Gastrocnemius medialis (tissue), 4 donors: ENCODE results near the gene MFRP. TPM values are rescaled to one million over a fixed set of nuclear protein-coding genes. Genes with fewer than 3 reads are reported as not detected.
A peak's percentile ranks its signal among the peaks of the same experiment; 100 is the strongest.
"Not testable (repeated sequence)": the region's sequence is repeated elsewhere in the genome, so short reads cannot be mapped to it uniquely, and the experiment has no call there.

Source experiments
- ATAC-seq, 2 donors: fragments of 150-250 bp; one replicate each; pipeline ENCODE4 v1.9.1; 2016
- DNase-seq, 2 donors: peaks; one replicate each; pipeline ENCODE4 v3.0.0-alpha.2; 2019
- H3K27ac ChIP-seq, 4 donors: fragments of 200-600 bp; sonication (generic); 1 replicate in 1 of 4; 2 replicates in 3 of 4; pipeline ENCODE4 v1.5.1; 2016 to 2018; ENCODE audit warnings: mild to moderate bottlenecking in 2 of 4, moderate library complexity in 1 of 4
- H3K27me3 ChIP-seq, 3 donors: fragments of 200-600 bp; sonication (generic) in 2 of 3; 1 replicate in 1 of 3; 2 replicates in 2 of 3; pipeline versions ENCODE4 v1.5.1 to v1.6.0; 2016 to 2019; ENCODE audit warnings: mild to moderate bottlenecking in 1 of 3, moderate library complexity in 1 of 3
- H3K36me3 ChIP-seq, 2 donors: fragments of 200-600 bp; sonication (generic) in 1 of 2; one replicate each; pipeline ENCODE4 v1.5.1; 2017 to 2018
- H3K4me1 ChIP-seq, 2 donors: fragments of 200-600 bp; sonication (generic) in 1 of 2; one replicate each; pipeline ENCODE4 v1.5.1; 2016 to 2017; ENCODE audit warnings: mild to moderate bottlenecking in 2 of 2
- H3K4me3 ChIP-seq, 4 donors: fragments of 200-600 bp; sonication (generic) in 3 of 4; 1 replicate in 1 of 4; 2 replicates in 3 of 4; pipeline ENCODE4 v1.5.1; 2016 to 2019; ENCODE audit warnings: mild to moderate bottlenecking in 2 of 4
- H3K9me3 ChIP-seq, 3 donors: fragments of 200-600 bp; sonication (generic) in 2 of 3; 1 replicate in 1 of 3; 2 replicates in 2 of 3; pipeline ENCODE4 v1.5.1; 2016 to 2019
- POLR2A ChIP-seq, 2 donors: fragments of 450-650 bp; IDR thresholded peaks; one replicate each; pipeline ENCODE4 v1.6.1; 2017; ENCODE audit warnings: antibody characterized with exemption in 2 of 2, mild to moderate bottlenecking in 2 of 2, moderate library complexity in 2 of 2
- in situ Hi-C, 4 donors: fragments of 200-750 bp; cut with MboI; loops; one replicate each; pipeline versions ENCODE4 v1.15.0 to v1.8.0; 2017; ENCODE audit warnings: low sequenced_read_pairs in 4 of 4
- intact Hi-C: fragments of 100-400 bp; cut with DNase I; formaldehyde crosslinking; loops from one replicate; pipeline ENCODE4 v1.15.1; 2023; ENCODE audit warnings: low total_unique reads
- total RNA-seq, 4 donors: library from RNA; depleted of rRNA; stranded (reverse); fragments of >200 nt; gene quantifications; one replicate each; pipeline versions ENCODE4 v1.1.0 to v1.2.3, GENCODE V29; 2016
- TF ChIP-seq, protein P1 (sequence below), 5 experiments: fragments of 450-650 bp in 3 of 5; fragments of 200-600 bp in 2 of 5; sonication (generic) in 2 of 5; IDR thresholded peaks in 4 of 5; conservative IDR thresholded peaks in 1 of 5; 1 replicate in 4 of 5; 2 replicates in 1 of 5; pipeline ENCODE4 v1.5.1; 2016 to 2019; ENCODE audit warnings: antibody characterized with exemption in 5 of 5, mild to moderate bottlenecking in 3 of 5, moderate library complexity in 3 of 5

The MFRP gene
- total RNA-seq, 4 donors from 2014 or later, result not detected

DNA sequence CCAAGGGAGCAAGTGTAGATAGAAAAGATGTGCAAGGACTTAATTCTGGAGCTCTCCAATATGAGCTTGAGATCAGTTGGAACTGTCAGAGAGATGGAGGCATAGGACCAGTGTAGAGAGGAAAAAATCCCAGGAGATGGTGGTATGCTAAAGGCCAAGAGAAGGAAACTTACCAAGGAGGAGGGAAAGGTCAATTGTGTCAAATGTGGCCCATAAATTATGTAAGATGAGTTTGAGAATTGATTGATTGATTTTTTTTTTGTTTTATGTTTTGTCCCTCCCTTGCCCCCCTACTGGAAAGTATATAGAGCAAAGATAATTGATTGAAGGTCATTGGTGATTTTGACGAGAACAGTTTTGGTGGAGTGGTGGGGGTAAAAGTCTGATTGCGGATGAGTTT lies 37.8 kb upstream of the MFRP start:
- Histone ChIP-seq H3K9me3 (no peaks in the 10 kb centered on the region), H3K4me3 (no peak overlapping the region), H3K36me3 (no peaks in the 10 kb centered on the region), H3K27me3 (no peaks in the 10 kb centered on the region), H3K27ac (no peak overlapping the region), H3K4me1 (peaks cover 23 to 26% of the 10 kb centered on the region in 2 donors)
- no peak for TF ChIP-seq POLR2A (IDR thresholded peaks at IDR 0.05)
- TF ChIP-seq, protein P1, sequence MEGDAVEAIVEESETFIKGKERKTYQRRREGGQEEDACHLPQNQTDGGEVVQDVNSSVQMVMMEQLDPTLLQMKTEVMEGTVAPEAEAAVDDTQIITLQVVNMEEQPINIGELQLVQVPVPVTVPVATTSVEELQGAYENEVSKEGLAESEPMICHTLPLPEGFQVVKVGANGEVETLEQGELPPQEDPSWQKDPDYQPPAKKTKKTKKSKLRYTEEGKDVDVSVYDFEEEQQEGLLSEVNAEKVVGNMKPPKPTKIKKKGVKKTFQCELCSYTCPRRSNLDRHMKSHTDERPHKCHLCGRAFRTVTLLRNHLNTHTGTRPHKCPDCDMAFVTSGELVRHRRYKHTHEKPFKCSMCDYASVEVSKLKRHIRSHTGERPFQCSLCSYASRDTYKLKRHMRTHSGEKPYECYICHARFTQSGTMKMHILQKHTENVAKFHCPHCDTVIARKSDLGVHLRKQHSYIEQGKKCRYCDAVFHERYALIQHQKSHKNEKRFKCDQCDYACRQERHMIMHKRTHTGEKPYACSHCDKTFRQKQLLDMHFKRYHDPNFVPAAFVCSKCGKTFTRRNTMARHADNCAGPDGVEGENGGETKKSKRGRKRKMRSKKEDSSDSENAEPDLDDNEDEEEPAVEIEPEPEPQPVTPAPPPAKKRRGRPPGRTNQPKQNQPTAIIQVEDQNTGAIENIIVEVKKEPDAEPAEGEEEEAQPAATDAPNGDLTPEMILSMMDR (IDR thresholded peaks at IDR 0.05 in 4 of 5, conservative IDR thresholded peaks at IDR 0.05 in 1 of 5), result no peak
- ATAC-seq, result no peak
- intact Hi-C loops (no loop called here), in situ Hi-C loops (no loop called here)
- no peak for DNase-seq

DNA sequence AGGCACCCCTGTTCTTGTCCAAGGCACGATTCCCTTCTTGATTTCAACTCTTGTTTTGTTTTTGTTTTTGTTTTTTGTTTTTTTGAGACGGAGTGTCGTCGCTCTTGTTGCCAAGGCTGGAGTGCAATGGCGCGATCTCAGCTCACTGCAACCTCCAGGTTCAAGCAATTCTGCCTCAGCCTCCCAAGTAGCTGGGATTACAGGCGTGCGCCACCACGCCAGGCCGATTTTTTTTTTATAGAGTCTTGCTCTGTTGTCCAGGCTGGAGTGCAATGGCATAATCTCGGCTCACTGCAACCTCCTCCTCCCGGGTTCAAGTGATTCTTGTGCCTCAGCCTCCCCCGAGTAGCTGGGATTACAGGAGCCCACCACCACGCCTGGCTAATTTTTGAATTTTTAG lies 36.0 kb upstream of the MFRP start:
- ATAC-seq, in situ Hi-C loops, H3K9me3 ChIP-seq, H3K36me3 ChIP-seq, DNase-seq, H3K27me3 ChIP-seq: not testable (repeated sequence)
- intact Hi-C loops, result loop anchor here (2.0 kb wide), 1 partner anchor 92 kb away; no protein-coding TSS in a partner anchor
- Histone ChIP-seq H3K27ac (peak overlapping the region; percentile 78 to 99 (median 98)), H3K4me3 (peak overlapping the region in 1 of 4 donors; percentile 60), H3K4me1 (peaks cover 31 to 34% of the 10 kb centered on the region in 2 donors)

DNA sequence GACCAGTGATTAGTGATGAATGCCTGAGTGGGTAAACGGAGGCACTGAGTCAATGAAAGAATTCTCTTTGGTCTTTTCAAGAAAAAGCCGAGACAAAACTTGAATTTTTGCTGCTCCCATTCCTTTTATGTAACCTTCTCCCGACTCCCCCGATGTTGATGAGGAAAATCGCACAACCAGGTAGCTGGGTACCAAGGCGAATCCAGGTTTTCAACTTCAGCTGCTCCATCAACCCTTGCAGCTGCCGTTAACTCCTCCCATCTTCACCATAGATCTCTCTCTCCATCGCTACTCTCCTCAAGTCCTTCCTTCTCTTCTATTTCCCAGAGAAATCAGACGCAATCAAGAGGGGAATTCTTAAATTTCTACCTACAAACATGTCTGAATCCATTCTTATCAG lies 35.6 kb upstream of the MFRP start:
- peak overlapping the region; percentile 78 to 99 (median 98) for H3K27ac ChIP-seq
- intact Hi-C loops, result loop anchor here (2.0 kb wide), 1 partner anchor 93 kb away; no protein-coding TSS in a partner anchor

DNA sequence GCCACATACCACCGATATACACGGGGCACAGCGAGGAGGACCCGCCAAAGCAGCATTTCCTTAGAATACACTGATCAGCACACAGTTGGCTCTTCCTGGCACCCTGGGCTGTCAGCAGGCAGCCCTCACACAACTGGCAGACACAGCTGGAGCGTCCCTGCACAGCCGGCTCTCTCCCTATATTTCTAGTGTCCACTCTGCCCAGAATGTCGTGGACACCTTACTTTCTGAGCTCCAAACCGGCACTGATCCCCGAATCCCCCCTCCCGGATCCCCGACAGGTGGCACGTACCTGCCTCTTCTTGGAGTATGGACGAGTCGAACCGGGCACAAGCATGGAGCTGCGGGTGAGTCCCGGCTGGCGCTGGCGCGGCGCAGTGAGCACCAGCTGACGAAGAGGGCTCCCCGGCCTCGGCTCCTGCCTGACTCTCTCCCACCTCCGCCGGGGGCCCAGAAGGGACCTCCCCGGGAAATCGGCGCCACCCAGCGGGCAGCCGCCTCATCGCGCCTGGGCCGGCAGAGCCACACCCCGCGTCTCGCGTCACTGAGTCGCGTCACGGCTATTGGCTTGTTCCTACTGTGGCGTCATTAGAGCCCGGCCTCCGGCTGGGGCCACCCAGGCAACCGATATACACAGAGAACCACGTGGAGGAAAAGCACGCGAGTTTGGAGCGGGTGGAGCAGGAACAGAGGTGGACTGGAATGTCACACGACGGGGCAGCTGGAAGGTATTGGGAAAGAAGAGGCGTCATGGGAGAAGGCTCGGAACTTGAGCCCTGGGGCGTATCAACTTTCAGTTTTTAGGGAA lies 34.9 kb upstream of the MFRP start, which contains the start of gene USP2:
Gene USP2 (minus strand): TSS at position 510 of the 808 bp plus-strand sequence. CDS start 8,210 bp downstream, outside the sequence.
- TF ChIP-seq POLR2A (IDR thresholded peaks at IDR 0.05), result peak; percentile 91 to 93
- TF ChIP-seq, protein P1 (IDR thresholded peaks at IDR 0.05 in 4 of 5, conservative IDR thresholded peaks at IDR 0.05 in 1 of 5), result peak; percentile 81 to 97 (median 94)
- DNase-seq (peak; percentile 98), ATAC-seq (peak; percentile 69 to 83)
- peaks cover 42 to 45% of the 10 kb centered on the region in 2 donors for H3K4me1 ChIP-seq
- H3K36me3 ChIP-seq, result no peaks in the 10 kb centered on the region
- no peaks in the 10 kb centered on the region for H3K9me3 ChIP-seq
- peak within 1 kb of the TSS; percentile 56 to 73 (median 62) for H3K4me3 ChIP-seq
- peak within 1 kb of the TSS; percentile 96 to 99 (median 98) for H3K27ac ChIP-seq
- no peaks in the 10 kb centered on the region for H3K27me3 ChIP-seq
- in situ Hi-C loops (no loop called here), intact Hi-C loops (loop anchor here (1.0 to 2.0 kb wide), 3 partner anchors 47 to 175 kb away; partner anchors contain the start of genes CBL and RNF26)

More for the DNA sequence above, 35.6 kb upstream of the MFRP start:
- no peak for ATAC-seq
- no peak for TF ChIP-seq POLR2A (IDR thresholded peaks at IDR 0.05)
- TF ChIP-seq, protein P1 (IDR thresholded peaks at IDR 0.05 in 4 of 5, conservative IDR thresholded peaks at IDR 0.05 in 1 of 5), result no peak
- in situ Hi-C loops, result no loop called here
- Histone ChIP-seq H3K9me3 (no peaks in the 10 kb centered on the region), H3K36me3 (no peaks in the 10 kb centered on the region), H3K4me1 (peaks cover 35 to 38% of the 10 kb centered on the region in 2 donors), H3K27me3 (no peaks in the 10 kb centered on the region), H3K4me3 (peak overlapping the region; percentile 30 to 73 (median 62))
- no peak for DNase-seq

DNA sequence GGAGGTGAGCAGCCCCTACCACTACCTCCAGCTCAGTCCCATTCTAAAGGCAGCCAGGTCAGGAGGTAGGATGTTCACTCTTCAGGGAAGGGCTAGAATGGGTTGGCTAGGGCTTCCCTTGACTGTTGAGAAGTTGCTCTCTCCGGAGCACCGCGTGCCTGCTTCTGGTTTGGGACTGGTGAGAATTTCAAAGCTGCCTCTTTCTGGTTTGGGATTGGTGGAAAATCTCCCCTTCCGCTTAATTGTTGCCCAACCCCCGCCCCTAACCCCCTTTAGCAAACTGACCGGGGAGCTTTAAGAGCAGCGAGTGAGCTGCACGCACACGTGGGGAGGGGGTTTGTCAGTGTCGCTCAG lies 34.3 kb upstream of the MFRP start:
- in situ Hi-C loops (no loop called here), intact Hi-C loops (loop anchor here (1.0 to 2.0 kb wide), 3 partner anchors 46 to 175 kb away; partner anchors contain the start of genes CBL and RNF26)
- Histone ChIP-seq H3K4me1 (peaks cover 44 to 51% of the 10 kb centered on the region in 2 donors), H3K27me3 (no peaks in the 10 kb centered on the region), H3K27ac (peak overlapping the region; percentile 96 to 99 (median 98)), H3K4me3 (peak overlapping the region; percentile 56 to 73 (median 62)), H3K9me3 (no peaks in the 10 kb centered on the region), H3K36me3 (no peaks in the 10 kb centered on the region)
- DNase-seq (peak in 1 of 2 donors; percentile 29), ATAC-seq (no peak)
- no peak for TF ChIP-seq POLR2A (IDR thresholded peaks at IDR 0.05)
- TF ChIP-seq, protein P1 (IDR thresholded peaks at IDR 0.05 in 4 of 5, conservative IDR thresholded peaks at IDR 0.05 in 1 of 5), result no peak
